Measurements from ENCODE around the gene ITGB4.

GRCh38 chr17:75743625-75744206, 22.5 kb downstream of the ITGB4 start:
- no peak for TF ChIP-seq CTCF (IDR thresholded peaks at IDR 0.05)
- no peak for TF ChIP-seq POLR2A (IDR thresholded peaks at IDR 0.05)

All from tibial nerve (tissue), 3 donors.